Measurements from ENCODE around the gene HOXD9.
A peak's percentile ranks its signal among the peaks of the same experiment; 100 is the strongest.

The HOXD9 gene

GRCh38 chr2:176085861-176086771 lies 36.4 kb upstream of the HOXD9 start:
- no peak for DNase-seq

DNA sequence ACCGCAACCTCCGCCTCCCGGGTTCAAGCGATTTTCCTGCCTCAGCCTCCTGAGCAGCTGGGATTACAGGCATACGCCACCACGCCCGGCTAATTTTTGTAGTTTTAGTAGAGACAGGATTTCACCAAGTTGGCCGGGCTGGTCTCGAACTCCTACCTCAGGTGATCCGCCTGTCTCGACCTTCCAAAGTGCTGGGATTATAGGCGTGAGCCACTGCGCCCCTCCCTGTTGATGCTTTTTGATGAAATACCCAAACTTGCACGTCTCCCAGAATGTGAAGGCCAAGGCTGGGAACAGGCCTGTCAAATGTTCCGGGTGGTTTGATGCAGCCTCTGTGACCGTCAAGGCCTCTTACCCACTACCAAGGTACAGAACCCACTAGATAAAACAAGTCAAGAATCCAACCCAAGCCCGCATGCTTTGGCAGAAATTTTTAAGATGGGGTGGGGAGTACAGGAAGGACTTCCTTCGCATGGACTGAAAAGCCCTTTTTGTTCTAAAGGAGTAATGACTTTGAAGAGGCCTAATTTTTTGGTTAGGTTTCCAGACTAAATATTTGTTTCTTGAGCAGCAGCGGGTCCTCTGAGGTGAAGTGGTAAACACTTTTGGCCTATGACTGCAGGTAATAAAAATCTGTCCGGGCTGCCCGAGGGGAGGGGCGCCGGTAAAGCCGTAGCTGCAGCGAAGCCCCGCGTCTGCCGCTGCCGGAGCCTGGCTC lies 35.0 kb upstream of the HOXD9 start:
- DNase-seq: no peak

DNA sequence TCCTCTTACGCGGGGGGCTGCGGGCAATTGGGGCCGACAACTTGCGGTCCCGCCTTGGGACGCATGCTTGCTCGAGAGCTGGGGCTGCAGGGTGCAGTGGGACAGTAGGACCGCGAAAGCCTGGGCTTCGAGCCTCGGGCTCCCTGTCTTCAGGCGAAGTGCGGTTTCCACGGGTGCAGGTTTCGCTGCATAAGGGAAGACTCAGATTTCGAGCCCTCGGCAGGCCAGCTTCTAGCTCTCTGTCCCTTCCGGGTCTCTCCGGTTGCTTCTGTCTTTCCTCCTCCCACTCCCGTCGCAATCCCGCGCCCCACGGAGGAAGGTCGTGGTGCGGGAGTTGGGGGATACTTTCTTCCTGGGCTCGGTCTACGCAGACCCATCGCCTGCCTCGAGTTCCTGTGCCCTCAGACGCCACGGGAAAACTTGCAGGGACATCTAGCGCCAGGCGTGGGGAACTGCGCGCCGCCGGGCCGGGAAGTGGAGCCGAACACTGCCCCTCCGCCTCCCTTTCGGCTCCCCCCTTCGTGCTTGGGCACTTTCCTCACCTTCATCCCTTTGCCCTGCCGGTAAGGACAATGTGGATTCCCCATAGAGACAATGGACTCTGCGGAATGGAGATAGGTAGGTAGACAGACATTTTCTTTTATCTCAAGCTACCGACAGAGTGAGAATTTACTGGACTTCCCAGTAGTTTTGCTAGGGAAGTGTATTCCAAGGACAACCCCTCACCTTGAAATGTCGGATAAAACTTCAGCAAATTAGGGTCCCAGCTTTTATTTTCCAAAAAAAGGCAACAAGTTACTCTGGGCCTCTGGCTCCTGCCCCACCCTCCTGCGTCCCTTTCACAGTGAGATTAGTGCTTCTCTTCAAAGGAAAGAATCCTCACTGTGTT lies 34.2 kb upstream of the HOXD9 start:
- DNase-seq: no peak

DNA sequence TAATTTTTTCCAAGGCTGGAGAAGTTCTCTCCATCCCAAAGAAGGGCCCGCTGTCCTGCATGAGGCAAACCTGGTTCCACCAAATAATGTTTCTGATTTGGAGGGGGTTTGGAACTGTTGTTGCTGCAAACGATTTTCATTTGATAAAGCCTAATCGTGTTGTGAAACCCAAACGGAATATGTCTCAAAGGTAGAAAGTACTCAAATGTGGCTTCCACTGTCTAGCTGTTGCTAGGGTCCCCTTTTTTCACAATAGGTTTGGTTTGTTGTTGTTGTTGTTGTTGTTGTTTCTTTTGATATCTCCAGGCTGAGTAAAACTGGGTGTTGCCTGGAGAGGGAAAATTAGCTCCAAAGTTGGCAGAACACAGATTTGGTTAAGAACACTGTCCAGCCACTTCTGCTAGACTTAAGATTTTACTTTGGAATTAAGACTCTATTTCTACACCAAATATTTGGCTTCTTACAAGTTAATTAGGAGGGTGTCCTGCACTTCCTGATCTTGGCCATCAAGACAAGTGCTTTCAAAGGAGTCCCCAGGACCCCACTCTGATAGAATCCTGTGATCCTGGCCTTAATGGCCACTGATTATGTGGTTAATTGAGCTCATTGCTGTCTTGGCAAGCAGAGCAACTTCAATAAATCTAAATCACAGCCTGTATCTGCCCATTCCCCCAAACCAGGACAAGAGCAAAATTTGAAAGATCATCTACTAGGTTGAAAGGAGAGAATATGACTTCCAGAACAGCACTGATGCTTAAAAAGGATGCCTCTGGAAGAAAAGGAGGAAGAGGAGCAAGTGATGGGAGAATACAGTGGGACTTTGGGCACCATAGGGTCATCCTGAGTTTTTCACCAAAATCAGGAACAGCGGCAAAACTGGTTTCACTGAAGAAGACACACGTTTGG lies 33.3 kb upstream of the HOXD9 start:
- no peak for DNase-seq

- no peak for DNase-seq
Measured at GRCh38 chr2:176089843-176090395, 32.6 kb upstream of the HOXD9 start.

DNA sequence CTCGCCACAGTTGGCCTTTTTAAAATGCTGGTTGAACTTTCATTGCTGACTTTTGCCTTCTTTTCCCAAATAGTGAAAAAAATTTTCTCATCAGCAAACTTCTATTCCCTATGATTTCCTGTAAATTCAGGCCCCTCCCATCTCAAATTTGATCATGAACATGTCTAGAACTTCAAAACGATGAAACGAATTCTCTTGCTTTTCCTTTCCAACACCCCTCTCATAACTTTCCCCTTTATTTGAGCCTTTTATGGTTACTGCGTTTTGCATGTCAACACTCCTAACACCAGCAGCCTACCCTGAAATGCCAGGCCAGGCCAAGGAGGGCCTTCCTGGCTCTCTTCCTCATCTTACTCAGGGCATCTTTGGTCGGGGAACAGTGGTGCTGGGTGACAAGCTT lies 31.7 kb upstream of the HOXD9 start:
- DNase-seq: no peak

DNA sequence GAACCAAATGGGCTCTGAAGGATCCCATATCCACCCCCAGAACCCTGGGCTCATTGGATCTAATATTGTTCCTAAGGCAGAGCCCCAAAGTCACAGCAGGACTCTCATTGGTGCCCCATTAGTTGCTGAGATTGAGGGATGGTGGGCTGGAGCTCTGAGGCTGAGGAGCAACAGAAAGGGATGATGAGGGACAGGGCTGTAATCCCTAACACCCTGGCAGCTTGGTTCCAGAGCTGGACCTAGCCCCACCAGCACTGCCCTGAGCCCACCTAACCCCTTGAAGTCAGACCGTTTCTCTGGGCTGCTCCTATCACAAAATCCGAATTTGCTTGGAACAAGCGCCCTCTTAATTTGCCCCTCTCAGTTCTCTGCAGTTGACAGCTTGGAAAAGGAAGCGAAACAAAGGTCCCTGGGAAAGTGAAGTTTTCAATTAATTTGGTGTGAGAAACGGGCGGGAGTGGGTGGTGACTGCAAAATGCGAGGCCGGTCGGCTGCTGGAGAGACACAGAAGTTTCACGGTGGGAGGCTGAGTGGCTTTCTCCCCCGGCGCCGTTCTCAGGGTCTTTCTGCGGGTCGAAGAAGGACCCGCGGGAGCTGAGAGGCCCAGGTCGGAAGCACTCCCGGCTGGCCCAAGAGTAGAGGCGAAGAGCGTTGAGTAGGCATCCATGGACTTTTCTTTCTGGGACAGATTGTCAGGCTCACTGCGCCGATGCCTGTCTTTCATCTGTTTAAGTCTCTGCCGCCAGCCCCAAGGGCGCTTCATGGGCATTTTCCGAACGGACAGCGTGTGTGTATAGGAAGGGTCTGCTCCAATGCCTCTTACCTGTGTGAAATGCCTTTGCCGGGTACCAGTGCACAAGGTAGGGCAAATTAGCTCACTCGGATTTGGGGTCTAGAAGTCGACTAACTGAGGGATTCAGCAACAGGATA lies 30.9 kb upstream of the HOXD9 start:
- no peak for DNase-seq

GRCh38 chr2:176092270-176093144 lies 30.0 kb upstream of the HOXD9 start, which contains the start of gene HOXD13:
HOXD13 (plus strand) TSS chr2:176092721; CDS start chr2:176092891, 170 bp downstream.
- DNase-seq: peak in 1 of 6 experiments; percentile 10

DNA sequence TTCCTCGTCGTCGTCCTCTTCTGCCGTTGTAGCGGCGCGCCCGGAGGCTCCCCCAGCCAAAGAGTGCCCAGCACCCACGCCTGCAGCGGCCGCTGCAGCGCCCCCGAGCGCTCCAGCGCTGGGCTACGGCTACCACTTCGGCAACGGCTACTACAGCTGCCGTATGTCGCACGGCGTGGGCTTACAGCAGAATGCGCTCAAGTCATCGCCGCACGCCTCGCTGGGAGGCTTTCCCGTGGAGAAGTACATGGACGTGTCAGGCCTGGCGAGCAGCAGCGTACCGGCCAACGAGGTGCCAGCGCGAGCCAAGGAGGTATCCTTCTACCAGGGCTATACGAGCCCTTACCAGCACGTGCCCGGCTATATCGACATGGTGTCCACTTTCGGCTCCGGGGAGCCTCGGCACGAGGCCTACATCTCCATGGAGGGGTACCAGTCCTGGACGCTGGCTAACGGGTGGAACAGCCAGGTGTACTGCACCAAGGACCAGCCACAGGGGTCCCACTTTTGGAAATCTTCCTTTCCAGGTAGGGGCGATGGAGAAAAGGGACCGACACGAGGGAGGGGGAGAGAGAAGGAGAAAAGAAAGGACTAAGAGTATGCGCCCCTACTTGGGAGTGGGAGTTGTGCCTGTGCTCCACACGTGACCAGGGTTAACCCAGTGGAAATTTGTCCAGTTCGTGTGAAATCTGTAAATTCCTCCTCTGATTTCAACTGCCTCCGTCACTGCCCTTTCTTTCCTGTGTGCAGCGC lies 29.2 kb upstream of the HOXD9 start:
- DNase-seq: peak in 1 of 6 experiments; percentile 16

- no peak for DNase-seq
Measured at GRCh38 chr2:176093898-176094249, 28.6 kb upstream of the HOXD9 start.

DNA sequence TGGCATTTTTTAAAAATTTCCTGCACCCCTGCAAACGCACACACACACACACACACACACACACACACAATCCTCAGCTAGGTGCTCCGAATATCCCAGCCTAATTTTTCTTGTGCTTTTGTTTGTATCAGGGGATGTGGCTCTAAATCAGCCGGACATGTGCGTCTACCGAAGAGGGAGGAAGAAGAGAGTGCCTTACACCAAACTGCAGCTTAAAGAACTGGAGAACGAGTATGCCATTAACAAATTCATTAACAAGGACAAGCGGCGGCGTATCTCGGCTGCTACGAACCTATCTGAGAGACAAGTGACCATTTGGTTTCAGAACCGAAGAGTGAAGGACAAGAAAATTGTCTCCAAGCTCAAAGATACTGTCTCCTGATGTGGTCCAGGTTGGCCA lies 28.2 kb upstream of the HOXD9 start:
- DNase-seq: no peak

- DNase-seq: no peak
Measured at GRCh38 chr2:176095421-176095820, 27.1 kb upstream of the HOXD9 start.

DNA sequence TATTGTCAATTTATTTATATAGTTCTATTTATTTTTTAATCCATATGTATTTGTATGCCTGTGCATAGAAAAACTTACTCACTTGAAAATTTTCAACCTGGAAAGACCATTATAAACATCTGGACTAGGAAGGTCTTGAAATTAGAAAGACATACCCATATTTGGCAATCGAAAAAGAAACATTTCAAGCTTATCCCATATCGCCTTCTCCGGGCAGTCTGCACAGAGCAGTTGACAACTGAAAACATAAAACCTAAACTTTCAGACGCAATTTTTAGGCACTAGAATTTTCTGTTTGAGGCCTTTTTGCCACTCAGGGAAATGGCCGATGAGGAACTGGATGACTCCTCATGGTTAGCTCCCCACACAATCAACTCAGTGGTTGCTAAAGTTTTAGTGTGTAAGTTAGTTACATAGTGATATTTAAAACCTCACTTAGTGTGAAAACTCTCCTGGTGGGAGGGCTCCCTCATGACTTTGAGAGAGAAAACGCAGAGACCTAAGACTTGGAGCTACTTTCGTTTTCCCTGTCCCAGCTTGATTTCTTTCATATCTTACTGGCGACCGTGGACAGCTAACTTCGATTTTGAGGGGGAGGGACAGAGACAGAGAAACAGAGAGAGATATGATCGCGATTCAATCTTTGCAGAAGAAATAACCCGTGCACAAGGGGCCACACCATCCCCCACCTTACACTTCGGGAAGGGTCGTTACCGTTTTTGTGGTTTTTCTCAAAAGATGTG lies 26.1 kb upstream of the HOXD9 start:
- DNase-seq: no peak

- DNase-seq: peak in 5 of 6 experiments; percentile 24 to 73 (median 53)
Measured at GRCh38 chr2:176096986-176097819, 25.3 kb upstream of the HOXD9 start.

GRCh38 chr2:176097820-176098365 lies 24.6 kb upstream of the HOXD9 start:
- DNase-seq: no peak

GRCh38 chr2:176098366-176099158 lies 24.0 kb upstream of the HOXD9 start:
- DNase-seq: no peak
